Left renal pelvis (tissue), 4 donors: ENCODE results near the gene ROPN1B. TPM values are rescaled to one million over a fixed set of nuclear protein-coding genes. Genes with fewer than 3 reads are reported as not detected.
"Not testable (repeated sequence)": the region's sequence is repeated elsewhere in the genome, so short reads cannot be mapped to it uniquely, and the experiment has no call there.

ENCODE experiments used
- DNase-seq, 4 donors: peaks; one replicate each; pipeline ENCODE4 v3.0.0-alpha.2; 2013; ENCODE audit warnings: low read depth in 4 of 4, low spot score in 3 of 4
- polyA plus RNA-seq, 4 donors: library from polyadenylated mRNA; unstranded; fragments of 120-200 nt; gene quantifications; one replicate each; pipeline ENCODE4 v1.2.1, GENCODE V29; 2013; ENCODE audit not compliant: insufficient read length in 4 of 4

ROPN1B gene
- polyA plus RNA-seq, 4 donors: 0.47 to 1.1 (median 0.78) TPM

DNA sequence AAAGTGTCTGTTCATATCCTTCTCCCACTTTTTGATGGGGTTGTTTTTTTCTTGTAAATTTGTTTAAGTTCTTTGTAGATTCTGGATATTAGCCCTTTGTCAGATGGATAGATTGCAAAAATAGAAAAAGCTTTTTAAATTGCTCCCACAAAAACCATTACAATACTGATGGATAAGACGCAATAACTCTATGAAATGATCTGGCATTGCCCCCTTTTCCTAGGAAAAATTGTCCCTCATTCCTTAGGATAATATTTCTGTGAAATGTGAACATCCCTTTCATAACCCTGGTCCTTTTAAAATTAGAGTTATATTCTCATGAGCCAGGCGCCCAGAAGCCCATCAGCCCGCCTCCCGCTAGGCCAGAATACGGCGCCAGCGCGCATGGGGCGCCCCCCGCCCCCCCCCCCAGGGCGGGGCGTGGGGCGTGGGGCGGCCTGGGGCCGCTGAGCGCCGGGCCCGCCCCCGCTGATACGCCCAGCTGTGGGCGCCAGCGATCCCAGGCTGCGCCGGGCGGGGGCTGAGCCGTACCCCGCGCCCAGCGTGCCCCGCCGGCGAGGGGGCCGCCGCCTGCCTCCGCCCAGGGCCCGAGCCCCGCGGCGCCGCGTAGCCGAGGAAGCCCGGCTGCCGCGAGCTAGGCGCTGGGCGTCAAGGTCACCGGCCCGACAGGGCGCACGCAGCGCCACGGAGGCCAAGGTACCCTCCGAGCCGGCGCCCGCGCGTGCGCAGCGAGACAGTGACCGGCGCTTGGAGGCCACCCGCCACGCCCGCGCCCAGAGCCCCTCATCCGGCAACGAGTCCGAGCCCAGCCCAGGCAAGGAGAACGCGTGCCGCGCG lies 11.1 kb upstream of the ROPN1B start:
- no peak for DNase-seq

DNA sequence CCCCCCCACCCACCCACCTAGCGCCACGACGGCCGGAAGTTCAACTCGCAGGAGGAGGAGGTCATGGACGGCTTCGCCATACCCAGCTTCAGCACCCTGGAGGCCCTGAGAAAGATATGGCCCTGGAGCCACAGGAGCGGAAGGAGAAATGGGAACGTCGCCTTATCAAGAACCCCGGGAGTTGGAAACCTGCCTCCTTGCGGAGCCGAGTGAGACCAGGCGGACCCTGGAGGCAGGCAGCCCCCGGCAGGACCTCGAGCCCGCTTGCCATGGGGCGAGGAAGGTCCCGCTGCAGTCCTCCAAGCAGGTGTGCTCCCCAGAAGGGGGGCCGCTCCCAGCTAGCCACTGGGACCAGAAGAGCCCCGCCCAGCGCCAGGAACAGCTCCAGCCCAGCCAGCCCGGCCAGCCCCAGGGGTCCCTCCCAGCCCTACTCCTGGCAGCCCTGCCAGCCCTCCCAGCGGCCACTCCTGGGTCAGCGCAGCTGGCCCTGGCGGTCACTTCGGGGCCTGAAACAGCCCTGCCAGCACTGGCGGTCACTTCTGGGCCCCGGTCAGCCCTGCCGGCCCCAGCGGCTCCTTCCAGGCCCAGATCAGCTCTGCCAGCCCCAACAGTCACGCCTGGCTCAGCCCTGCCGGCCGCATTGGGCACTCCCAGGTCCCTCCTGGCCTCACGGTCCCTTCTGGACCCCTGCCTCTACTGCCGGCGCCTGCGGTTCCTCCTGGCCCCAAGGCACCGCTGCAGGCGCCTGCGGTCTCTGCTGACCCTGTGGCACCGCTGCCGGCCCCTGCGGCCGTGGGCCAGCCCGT lies 10.3 kb upstream of the ROPN1B start:
- DNase-seq: no peak

DNA sequence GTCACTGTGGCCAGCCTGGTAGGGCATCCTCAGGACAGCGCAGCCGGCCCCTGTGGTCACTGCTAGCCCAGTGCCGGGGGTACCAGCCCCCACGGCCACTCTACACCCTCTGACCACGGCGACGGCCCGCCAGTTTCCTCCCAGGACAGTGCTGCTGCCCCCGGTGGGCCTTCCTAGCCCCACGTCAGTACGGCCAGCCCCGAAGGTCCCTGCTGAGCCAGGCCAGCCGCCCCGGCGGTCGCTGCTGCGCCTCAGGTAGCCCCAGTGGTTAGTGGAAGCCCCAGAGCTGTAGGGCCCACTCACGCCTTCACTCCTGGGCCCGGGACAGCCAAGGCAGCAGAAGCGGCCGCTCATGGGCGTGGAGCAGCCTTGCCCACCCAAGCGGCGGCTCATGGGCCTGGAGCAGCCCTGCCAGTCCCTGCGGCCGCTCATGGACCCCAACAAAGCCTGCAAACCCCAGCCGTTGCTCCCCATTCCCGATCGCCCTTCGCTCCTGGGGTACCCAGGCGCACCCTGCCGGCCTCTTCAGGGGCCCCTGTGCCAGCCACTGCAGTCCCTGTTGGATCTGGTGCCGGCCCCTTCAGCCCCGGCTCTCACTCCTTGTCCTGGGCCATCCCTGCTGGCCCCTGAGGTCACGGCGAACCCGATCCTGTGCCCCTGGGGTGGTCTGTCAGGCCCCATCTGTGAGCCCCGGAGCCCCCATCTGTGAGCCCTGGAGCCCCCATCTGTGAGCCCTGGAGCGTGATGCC lies 9.5 kb upstream of the ROPN1B start:
- DNase-seq: no peak

DNA sequence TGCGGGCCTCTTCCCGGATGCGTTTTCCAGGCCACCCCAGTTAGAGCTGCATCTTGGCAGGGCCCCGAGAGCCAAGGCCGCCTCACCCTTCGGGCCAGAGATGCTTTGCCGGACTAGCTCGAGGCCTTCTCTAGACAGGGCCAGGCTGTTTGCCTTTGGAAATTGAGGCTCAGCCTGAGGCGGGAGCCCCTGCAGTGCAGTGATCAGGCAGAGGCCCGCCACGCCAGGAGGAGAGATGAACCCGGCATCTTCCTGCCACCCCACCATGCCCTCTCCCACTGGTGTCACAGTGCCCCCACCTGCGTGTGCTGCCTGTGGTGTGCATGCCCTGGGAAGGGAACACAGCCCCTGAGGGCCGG lies 8.9 kb upstream of the ROPN1B start:
- DNase-seq: no peak

GRCh38 chr3:125960456-125961288 lies 8.3 kb upstream of the ROPN1B start:
- no peak for DNase-seq

DNA sequence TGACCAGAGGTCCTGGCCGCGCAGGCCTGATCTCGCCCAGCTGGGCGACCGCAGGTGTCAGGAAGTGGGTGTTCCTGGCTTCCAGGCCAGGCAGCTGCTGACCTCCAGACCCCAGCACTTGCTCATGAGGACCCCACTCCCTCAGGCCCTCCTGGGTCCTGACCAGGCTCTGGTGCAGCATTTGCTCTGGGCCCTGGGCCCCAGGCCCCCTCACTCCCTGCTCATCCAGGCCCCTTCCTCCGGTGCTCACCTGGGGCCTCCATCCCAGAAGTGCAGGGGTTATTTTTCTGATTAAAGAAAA lies 7.7 kb upstream of the ROPN1B start:
- no peak for DNase-seq

- DNase-seq: not testable (repeated sequence)
These were observed 5.1 kb upstream of the ROPN1B start for GRCh38 chr3:125963834-125964233.

GRCh38 chr3:125965505-125965904 lies 3.5 kb upstream of the ROPN1B start:
- DNase-seq: no peak

GRCh38 chr3:125967156-125967555 lies 1.8 kb upstream of the ROPN1B start:
- DNase-seq: no peak

DNA sequence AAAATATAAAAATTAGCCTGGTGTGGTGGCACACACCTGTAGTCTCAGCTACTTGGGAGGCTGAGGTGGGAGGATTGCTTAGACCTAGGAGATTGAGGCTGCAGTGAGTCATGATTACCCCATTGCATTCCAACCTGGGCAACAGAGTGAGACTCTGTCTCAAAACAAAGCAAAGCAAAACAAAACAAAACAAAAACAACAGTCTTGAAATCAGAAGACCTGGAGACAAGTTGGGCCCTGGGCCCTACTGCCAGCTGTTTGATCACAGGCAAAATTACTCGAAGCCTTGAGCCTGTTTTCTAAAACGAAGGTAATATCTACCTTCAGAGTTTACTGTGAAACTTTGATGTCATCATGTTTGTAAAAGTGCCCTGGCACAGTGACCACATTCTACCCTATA lies 857 bp upstream of the ROPN1B start:
- DNase-seq: not testable (repeated sequence)

DNA sequence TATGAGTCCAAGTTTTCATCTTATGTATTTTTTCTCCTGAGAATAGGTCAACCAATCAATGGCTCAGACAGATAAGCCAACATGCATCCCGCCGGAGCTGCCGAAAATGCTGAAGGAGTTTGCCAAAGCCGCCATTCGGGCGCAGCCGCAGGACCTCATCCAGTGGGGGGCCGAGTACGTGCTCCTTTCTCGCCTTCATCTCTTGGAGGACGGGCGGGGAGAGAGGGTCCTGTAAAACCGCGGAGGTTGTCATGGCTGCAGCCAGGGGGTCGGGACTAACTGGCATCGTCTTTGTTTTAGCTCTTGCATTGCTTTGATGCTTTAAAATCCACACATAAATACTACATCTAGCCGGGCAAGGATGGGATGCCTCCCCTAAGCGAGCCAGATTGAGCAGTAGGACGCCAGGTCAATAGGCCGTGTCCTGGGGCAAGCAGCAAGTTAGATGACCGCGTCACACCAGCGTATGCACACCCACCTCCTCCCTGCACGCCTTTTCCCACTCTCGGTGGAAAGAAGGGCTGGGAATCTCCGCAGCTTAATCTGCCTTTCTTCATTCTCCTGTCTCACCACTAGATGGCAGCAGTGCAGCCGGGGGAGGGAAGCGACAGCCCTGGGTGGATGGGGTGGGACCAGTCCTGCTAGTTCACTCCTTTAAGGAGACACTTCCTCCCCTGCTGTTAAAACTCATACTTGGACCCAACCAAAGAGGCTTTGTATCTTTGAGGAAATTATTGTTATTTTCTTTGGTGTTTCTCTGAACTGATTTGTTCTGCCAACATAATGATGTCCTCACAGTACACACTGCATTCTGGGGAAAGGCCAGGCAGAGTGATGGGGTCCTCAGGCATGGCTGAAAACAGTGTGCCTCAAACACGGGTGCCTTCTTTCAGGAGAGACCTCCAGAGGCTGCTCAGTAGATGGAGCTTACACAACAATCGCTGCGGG lies 3.3 kb downstream of the ROPN1B start:
- DNase-seq: peak in 1 of 4 donors; percentile 16

GRCh38 chr3:125975245-125976002 lies 6.4 kb downstream of the ROPN1B start:
- not testable (repeated sequence) for DNase-seq

DNA sequence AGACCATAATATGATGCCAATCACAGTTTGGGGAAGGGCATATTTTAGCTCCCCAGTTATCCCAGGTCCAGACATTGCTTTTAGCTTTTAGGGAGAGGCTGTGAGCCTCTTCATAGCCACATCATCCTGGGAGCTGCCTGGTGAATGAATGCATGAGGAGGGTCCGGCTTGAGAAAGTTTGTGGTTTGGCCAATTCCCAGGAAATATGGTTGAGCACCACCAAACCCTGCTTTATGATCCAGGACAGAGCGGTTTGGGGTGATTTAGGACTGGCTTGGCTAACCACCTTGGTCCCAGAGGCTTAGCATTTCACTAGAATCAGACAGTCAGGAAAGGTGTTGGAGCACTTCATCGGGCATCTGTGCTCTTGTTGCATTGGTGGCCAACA lies 7.0 kb downstream of the ROPN1B start:
- not testable (repeated sequence) for DNase-seq

GRCh38 chr3:125977104-125977503 lies 8.1 kb downstream of the ROPN1B start:
- not testable (repeated sequence) for DNase-seq

DNA sequence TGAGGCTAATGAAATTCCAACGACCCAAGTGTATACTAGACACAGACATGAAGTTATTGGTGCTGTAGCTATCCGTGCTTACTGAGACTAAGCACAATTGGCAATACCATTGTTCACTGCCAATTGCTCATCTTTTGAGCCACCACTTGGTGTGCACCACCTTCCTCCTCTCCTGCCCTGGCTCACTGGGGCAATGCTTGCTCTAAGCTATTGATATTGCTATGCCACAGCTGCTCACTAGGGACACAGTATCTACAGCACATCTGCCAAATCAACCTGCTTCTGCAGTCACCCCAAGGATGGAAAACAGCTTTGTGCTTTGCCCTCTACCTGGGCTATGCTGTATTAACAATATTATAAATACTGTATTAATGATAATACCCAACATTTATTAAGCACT lies 16.0 kb downstream of the ROPN1B start:
- DNase-seq: not testable (repeated sequence)

DNA sequence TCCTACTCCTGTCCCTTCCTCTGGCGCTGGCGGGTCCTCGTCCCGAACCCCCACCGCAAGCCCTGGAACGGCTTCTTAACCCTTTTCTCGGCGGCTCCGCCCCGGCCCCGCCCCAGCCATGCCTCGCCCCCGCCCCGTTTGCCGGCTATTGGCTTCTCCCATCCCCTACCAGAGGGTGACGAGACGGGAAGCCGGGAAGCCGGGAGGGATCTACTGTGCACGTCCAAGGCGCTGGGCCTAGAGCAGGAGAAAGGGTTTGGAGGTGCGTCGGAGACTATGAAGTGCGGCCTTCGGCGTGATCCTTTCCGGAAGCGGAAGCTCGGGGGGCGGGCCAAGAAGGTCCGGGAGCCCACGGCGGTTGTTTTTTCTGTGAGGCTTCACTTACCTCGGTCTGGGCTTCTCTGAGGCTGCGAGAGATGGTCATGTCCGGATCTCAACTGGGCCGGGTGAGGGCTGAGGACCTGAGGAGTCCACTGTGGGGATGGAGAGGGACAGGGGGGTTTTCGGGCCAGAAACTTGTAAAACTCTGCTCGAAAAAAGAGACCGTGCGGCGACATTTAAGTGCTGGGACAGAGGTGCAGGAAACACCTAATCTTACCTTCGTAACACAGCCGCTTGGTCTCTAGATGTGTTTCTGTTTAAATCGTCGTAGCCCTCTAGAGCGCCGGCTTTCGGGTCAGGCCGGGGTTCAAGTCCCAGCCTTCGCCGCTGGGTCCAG lies 21.4 kb downstream of the ROPN1B start:
- DNase-seq: peak; percentile 53 to 82 (median 70)

DNA sequence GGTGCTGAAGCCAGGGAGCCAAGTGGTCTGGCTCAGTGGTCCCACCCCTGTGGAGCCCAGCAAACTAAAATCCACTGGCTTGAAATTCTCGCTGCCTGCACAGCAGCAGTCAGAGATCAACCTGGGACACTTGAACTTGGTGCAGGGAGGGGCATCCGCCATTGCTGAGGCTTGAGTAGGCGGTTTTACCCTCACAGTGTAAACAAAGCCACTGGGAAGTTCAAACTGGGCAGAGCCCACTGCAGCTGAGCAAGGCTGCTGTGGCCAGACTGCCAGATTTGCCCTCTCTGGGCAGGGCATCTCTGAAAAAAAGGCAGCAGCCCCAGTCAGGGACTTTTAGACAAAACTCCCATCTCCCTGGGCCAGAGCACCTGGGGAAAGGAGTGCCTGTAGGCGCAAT lies 27.8 kb downstream of the ROPN1B start:
- not testable (repeated sequence) for DNase-seq

GRCh38 chr3:126002189-126002588 lies 33.2 kb downstream of the ROPN1B start:
- DNase-seq: no peak
